Fibroblast of the aortic adventitia (primary cell): ENCODE results near the gene DOCK11. TPM values are rescaled to one million over a fixed set of nuclear protein-coding genes. Genes with fewer than 3 reads are reported as not detected.

ENCODE experiments used
- DNase-seq: peaks from one replicate; pipeline ENCODE4 v3.0.0-alpha.2; 2010; ENCODE audit warnings: low read depth
- H3K4me3 ChIP-seq: 2 replicates; pipeline ENCODE4 v1.5.1; 2011; ENCODE audit warnings: low read depth, mild to moderate bottlenecking, control low read depth, low read length, moderate library complexity
- CTCF ChIP-seq: IDR thresholded peaks from 2 replicates; pipeline ENCODE4 v1.5.1; 2011; ENCODE audit warnings: mild to moderate bottlenecking, low read length, control low read depth, inconsistent platforms; ENCODE audit not compliant: insufficient read depth
- total RNA-seq: library from RNA; depleted of rRNA; stranded (reverse); fragments of >200 nt; gene quantifications from 2 replicates; pipeline ENCODE4 v1.2.3, GENCODE V29; 2012; ENCODE audit warnings: low replicate concordance

The DOCK11 gene
- total RNA-seq, 1 donor: 34.8 TPM

GRCh38 chrX:118621081-118621759 is 125.6 kb downstream of the DOCK11 start:
- DNase-seq: peak; percentile 25
- no peak for TF ChIP-seq CTCF
- no peak overlapping the region for H3K4me3 ChIP-seq

- no peak for TF ChIP-seq CTCF
- no peak overlapping the region for H3K4me3 ChIP-seq
- no peak for DNase-seq
Measured at GRCh38 chrX:118623062-118623461, 127.4 kb downstream of the DOCK11 start.

GRCh38 chrX:118626346-118626745 is 130.7 kb downstream of the DOCK11 start:
- DNase-seq: no peak
- no peak for TF ChIP-seq CTCF
- H3K4me3 ChIP-seq: no peak overlapping the region

GRCh38 chrX:118627084-118627758 is 131.6 kb downstream of the DOCK11 start:
- TF ChIP-seq CTCF: no peak
- H3K4me3 ChIP-seq: no peak overlapping the region
- no peak for DNase-seq

GRCh38 chrX:118630848-118631247 is 135.2 kb downstream of the DOCK11 start:
- TF ChIP-seq CTCF: no peak

GRCh38 chrX:118631586-118631985 is 136.0 kb downstream of the DOCK11 start:
- no peak for DNase-seq
- no peak for TF ChIP-seq CTCF
- H3K4me3 ChIP-seq: no peak overlapping the region

More at GRCh38 chrX:118630848-118631247, 135.2 kb downstream of the DOCK11 start:
- no peak overlapping the region for H3K4me3 ChIP-seq
- no peak for DNase-seq
